ENCODE results near the gene FLVCR2. TPM values are rescaled to one million over a fixed set of nuclear protein-coding genes. Genes with fewer than 3 reads are reported as not detected.

The FLVCR2 gene
- total and polyA plus RNA-seq, 2 donors (not counting 1 experiment from before 2014, with no cell fraction given) = 7.0 to 7.3 TPM

- Histone ChIP-seq H3K27ac (ENCODE audit: insufficient read depth, low read length) (no peak overlapping the region), H3K4me1 (ENCODE audit: control insufficient read depth, extremely low read depth, insufficient read depth, low read length) (no peaks in the 10 kb centered on the region), H3K36me3 (ENCODE audit: control insufficient read depth, insufficient read depth, low read length) (no peaks in the 10 kb centered on the region), H3K9ac (ENCODE audit: insufficient read depth, low read length) (no peak overlapping the region), H4K20me1 (ENCODE audit: control insufficient read depth, extremely low read depth, insufficient read depth, low read length) (no peaks in the 10 kb centered on the region), H3K9me3 (ENCODE audit: control insufficient read depth, insufficient read depth, low read depth, low read length) (no peaks in the 10 kb centered on the region), H3K4me2 (ENCODE audit: extremely low read depth, insufficient read depth, low read length) (no peak overlapping the region), H3K79me2 (ENCODE audit: control insufficient read depth, insufficient read depth, low read length) (no peaks in the 10 kb centered on the region), H2AFZ (ENCODE audit: low read length) (no peak overlapping the region), H3K27me3 (ENCODE audit: control insufficient read depth, insufficient read depth, low read length) (peaks cover 25% of the 10 kb centered on the region), H3K4me3 (replicated peaks in 1 of 4; ENCODE audit: control extremely low read depth in 1 of 4, insufficient read depth in 1 of 4, low read depth in 3 of 4, low read length in 4 of 4) (no peak overlapping the region)
- DNase-seq (ENCODE audit: low read depth in 2 of 2) = no peak
- TF ChIP-seq CTCF (conservative IDR thresholded peaks at IDR 0.05 in 1 of 2, IDR thresholded peaks at IDR 0.05 in 1 of 2; ENCODE audit: low read depth in 1 of 2, low read length in 2 of 2) (no peak), EZH2 (IDR thresholded peaks at IDR 0.05; ENCODE audit: low read length, missing control alignments) (no peak)
Observed at GRCh38 chr14:75568140-75568539, 10.3 kb upstream of the FLVCR2 start.

DNA sequence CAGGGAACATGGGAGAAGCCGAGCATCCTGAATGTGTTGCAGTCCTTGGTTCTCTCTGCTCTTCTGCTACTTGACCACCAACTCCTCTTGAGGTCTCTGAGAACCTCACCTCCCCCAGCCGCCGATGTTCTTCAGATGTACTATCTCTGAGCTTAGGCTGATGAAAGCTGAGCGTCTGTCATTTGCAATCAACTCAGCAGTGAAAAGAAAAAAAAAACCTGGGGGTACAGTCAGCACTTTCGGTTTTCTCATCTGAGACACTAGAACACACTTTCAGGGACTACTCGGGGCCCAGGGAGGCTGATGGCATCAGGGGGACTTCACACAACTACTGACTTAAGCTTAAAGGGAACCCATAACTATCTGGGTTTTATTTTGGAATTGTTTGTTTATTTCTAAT is 9.6 kb upstream of the FLVCR2 start:
- no peak for TF ChIP-seq EZH2 (IDR thresholded peaks at IDR 0.05; ENCODE audit: low read length, missing control alignments)

GRCh38 chr14:75570797-75571196 is 7.6 kb upstream of the FLVCR2 start:
- no peak for DNase-seq (ENCODE audit: low read depth in 2 of 2)
- Histone ChIP-seq H3K27me3 (ENCODE audit: control insufficient read depth, insufficient read depth, low read length) (peaks cover 21% of the 10 kb centered on the region), H2AFZ (ENCODE audit: low read length) (no peak overlapping the region)

More for the DNA sequence above, 9.6 kb upstream of the FLVCR2 start:
- no peak for DNase-seq (ENCODE audit: low read depth in 2 of 2)
- Histone ChIP-seq H3K4me1 (ENCODE audit: control insufficient read depth, extremely low read depth, insufficient read depth, low read length) (no peaks in the 10 kb centered on the region), H2AFZ (ENCODE audit: low read length) (no peak overlapping the region), H3K79me2 (ENCODE audit: control insufficient read depth, insufficient read depth, low read length) (no peaks in the 10 kb centered on the region), H3K4me2 (ENCODE audit: extremely low read depth, insufficient read depth, low read length) (no peak overlapping the region), H3K27me3 (ENCODE audit: control insufficient read depth, insufficient read depth, low read length) (peaks cover 23% of the 10 kb centered on the region), H3K36me3 (ENCODE audit: control insufficient read depth, insufficient read depth, low read length) (no peaks in the 10 kb centered on the region), H3K4me3 (replicated peaks in 1 of 4; ENCODE audit: control extremely low read depth in 1 of 4, insufficient read depth in 1 of 4, low read depth in 3 of 4, low read length in 4 of 4) (no peak overlapping the region), H3K9ac (ENCODE audit: insufficient read depth, low read length) (no peak overlapping the region), H3K27ac (ENCODE audit: insufficient read depth, low read length) (no peak overlapping the region), H3K9me3 (ENCODE audit: control insufficient read depth, insufficient read depth, low read depth, low read length) (no peaks in the 10 kb centered on the region), H4K20me1 (ENCODE audit: control insufficient read depth, extremely low read depth, insufficient read depth, low read length) (no peaks in the 10 kb centered on the region)

More at GRCh38 chr14:75570797-75571196, 7.6 kb upstream of the FLVCR2 start:
- Histone ChIP-seq H3K4me2 (ENCODE audit: extremely low read depth, insufficient read depth, low read length) (no peak overlapping the region), H3K9me3 (ENCODE audit: control insufficient read depth, insufficient read depth, low read depth, low read length) (no peaks in the 10 kb centered on the region), H3K27ac (ENCODE audit: insufficient read depth, low read length) (no peak overlapping the region), H4K20me1 (ENCODE audit: control insufficient read depth, extremely low read depth, insufficient read depth, low read length) (no peaks in the 10 kb centered on the region), H3K79me2 (ENCODE audit: control insufficient read depth, insufficient read depth, low read length) (no peaks in the 10 kb centered on the region), H3K4me3 (replicated peaks in 1 of 4; ENCODE audit: control extremely low read depth in 1 of 4, insufficient read depth in 1 of 4, low read depth in 3 of 4, low read length in 4 of 4) (no peak overlapping the region), H3K4me1 (ENCODE audit: control insufficient read depth, extremely low read depth, insufficient read depth, low read length) (no peaks in the 10 kb centered on the region), H3K9ac (ENCODE audit: insufficient read depth, low read length) (no peak overlapping the region), H3K36me3 (ENCODE audit: control insufficient read depth, insufficient read depth, low read length) (no peaks in the 10 kb centered on the region)
- TF ChIP-seq CTCF (conservative IDR thresholded peaks at IDR 0.05 in 1 of 2, IDR thresholded peaks at IDR 0.05 in 1 of 2; ENCODE audit: low read depth in 1 of 2, low read length in 2 of 2) (no peak), EZH2 (IDR thresholded peaks at IDR 0.05; ENCODE audit: low read length, missing control alignments) (no peak)

Measured in fibroblast of lung (primary cell).